HCEC 1CT (cell line): ENCODE data around the gene SP5.
"Not testable (repeated sequence)": the region's sequence is repeated elsewhere in the genome, so short reads cannot be mapped to it uniquely, and the experiment has no call there.

Experiments used
- DNase-seq: peaks from one replicate; pipeline ENCODE4 v3.0.0-alpha.2; 2017

SP5 gene

GRCh38 chr2:170715062-170715931 is at the start of gene SP5:
SP5 (plus strand) TSS chr2:170715337; CDS start chr2:170715513, 176 bp downstream.
- peak; percentile 34 for DNase-seq

GRCh38 chr2:170665743-170666142 is 49.4 kb upstream of the SP5 start:
- no peak for DNase-seq

- no peak for DNase-seq
Observed at GRCh38 chr2:170669909-170670308, 45.2 kb upstream of the SP5 start.

- no peak for DNase-seq
Observed at GRCh38 chr2:170670651-170671050, 44.5 kb upstream of the SP5 start.

- DNase-seq, result no peak
Observed at GRCh38 chr2:170671079-170671478, 44.1 kb upstream of the SP5 start.

GRCh38 chr2:170674282-170674681 is 40.9 kb upstream of the SP5 start:
- DNase-seq, result not testable (repeated sequence)

GRCh38 chr2:170675701-170676100 is 39.4 kb upstream of the SP5 start:
- no peak for DNase-seq

GRCh38 chr2:170679607-170680079 is 35.5 kb upstream of the SP5 start:
- DNase-seq, result no peak

- no peak for DNase-seq
Observed at GRCh38 chr2:170680172-170680941, 34.8 kb upstream of the SP5 start.

GRCh38 chr2:170681311-170681710 is 33.8 kb upstream of the SP5 start:
- no peak for DNase-seq

GRCh38 chr2:170685591-170685990 is 29.5 kb upstream of the SP5 start:
- no peak for DNase-seq

GRCh38 chr2:170689481-170689880 is 25.7 kb upstream of the SP5 start:
- DNase-seq, result no peak

- DNase-seq, result no peak
Observed at GRCh38 chr2:170690640-170691039, 24.5 kb upstream of the SP5 start.

- DNase-seq, result no peak
Observed at GRCh38 chr2:170694316-170694715, 20.8 kb upstream of the SP5 start.

GRCh38 chr2:170695521-170696410 is 19.4 kb upstream of the SP5 start:
- DNase-seq, result no peak

- no peak for DNase-seq
Observed at GRCh38 chr2:170696948-170697347, 18.2 kb upstream of the SP5 start.

GRCh38 chr2:170701011-170701410 is 14.1 kb upstream of the SP5 start:
- DNase-seq, result no peak

- DNase-seq, result no peak
Observed at GRCh38 chr2:170703776-170704476, 11.2 kb upstream of the SP5 start.

GRCh38 chr2:170707821-170708795 is 7.0 kb upstream of the SP5 start:
- DNase-seq, result no peak

GRCh38 chr2:170710609-170710979 is 4.5 kb upstream of the SP5 start:
- no peak for DNase-seq

GRCh38 chr2:170711196-170711773 is 3.9 kb upstream of the SP5 start:
- no peak for DNase-seq
